NCI-H69 (cell line): ENCODE measurements around the gene SLC41A3.
A peak's percentile ranks its signal among the peaks of the same experiment; 100 is the strongest.
"Not testable (repeated sequence)": the region's sequence is repeated elsewhere in the genome, so short reads cannot be mapped to it uniquely, and the experiment has no call there.

Experiments
- DNase-seq: peaks from one replicate; lab custom pipeline; 2025; lab: John Stamatoyannopoulos, UW

Gene SLC41A3

DNA sequence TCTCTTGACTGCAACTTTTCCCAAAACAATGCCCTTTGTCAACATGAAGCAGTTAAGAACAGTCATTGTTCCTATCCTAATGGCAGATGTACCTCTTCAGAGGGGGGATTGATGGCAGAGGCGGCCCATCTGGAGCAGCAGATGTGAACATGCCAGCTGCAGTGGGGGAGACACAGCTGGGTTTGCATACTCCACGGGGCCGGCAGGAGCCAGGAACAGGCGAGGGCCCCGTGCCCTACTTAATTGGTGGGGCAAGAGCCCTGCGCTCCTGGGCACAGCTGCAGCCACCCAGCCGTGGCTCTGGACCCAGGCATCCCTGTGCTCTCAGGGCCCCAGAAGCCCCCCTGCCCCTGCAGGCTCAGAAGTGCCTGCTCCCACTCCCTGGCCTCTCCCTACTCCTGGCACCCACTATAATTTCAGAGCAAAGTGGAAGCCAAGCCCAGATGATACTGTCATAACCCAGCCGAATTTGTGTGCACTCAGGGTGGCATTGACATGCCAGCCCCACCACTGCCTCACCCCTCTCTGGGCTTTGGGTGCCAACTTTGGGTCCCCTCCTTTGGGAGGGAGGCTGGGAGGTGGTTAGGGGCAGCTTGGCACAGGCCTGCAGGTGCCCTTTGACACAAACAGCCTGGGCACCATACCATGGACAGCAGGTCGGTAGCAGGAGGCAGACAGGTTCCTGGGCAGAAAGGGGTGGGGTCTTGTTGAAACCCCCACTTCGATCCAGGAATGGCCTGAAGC, 80.3 kb downstream of the SLC41A3 start:
- peak; percentile 7 for DNase-seq

DNA sequence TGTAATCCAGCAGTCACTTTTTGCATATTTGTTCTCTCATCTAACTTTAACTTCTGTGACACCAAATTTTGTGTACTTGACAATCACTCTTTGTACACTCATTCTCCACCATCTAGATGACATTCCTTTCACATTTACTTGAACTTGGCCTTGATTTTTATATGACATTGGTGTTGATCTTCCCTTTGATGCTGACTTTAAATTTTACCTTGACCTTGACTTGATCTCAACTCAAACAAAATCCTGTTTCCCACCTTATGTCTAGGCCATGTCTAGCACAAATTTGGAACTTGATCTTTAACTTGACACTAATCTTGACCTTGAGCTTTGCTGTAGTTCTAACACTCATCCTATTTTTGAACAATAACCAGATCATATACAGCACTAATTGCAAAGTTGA, 81.7 kb downstream of the SLC41A3 start:
- DNase-seq = no peak

DNA sequence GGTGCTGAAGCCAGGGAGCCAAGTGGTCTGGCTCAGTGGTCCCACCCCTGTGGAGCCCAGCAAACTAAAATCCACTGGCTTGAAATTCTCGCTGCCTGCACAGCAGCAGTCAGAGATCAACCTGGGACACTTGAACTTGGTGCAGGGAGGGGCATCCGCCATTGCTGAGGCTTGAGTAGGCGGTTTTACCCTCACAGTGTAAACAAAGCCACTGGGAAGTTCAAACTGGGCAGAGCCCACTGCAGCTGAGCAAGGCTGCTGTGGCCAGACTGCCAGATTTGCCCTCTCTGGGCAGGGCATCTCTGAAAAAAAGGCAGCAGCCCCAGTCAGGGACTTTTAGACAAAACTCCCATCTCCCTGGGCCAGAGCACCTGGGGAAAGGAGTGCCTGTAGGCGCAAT, 87.2 kb downstream of the SLC41A3 start:
- DNase-seq = not testable (repeated sequence)

DNA sequence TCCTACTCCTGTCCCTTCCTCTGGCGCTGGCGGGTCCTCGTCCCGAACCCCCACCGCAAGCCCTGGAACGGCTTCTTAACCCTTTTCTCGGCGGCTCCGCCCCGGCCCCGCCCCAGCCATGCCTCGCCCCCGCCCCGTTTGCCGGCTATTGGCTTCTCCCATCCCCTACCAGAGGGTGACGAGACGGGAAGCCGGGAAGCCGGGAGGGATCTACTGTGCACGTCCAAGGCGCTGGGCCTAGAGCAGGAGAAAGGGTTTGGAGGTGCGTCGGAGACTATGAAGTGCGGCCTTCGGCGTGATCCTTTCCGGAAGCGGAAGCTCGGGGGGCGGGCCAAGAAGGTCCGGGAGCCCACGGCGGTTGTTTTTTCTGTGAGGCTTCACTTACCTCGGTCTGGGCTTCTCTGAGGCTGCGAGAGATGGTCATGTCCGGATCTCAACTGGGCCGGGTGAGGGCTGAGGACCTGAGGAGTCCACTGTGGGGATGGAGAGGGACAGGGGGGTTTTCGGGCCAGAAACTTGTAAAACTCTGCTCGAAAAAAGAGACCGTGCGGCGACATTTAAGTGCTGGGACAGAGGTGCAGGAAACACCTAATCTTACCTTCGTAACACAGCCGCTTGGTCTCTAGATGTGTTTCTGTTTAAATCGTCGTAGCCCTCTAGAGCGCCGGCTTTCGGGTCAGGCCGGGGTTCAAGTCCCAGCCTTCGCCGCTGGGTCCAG, 93.5 kb downstream of the SLC41A3 start:
- DNase-seq = peak; percentile 84

DNA sequence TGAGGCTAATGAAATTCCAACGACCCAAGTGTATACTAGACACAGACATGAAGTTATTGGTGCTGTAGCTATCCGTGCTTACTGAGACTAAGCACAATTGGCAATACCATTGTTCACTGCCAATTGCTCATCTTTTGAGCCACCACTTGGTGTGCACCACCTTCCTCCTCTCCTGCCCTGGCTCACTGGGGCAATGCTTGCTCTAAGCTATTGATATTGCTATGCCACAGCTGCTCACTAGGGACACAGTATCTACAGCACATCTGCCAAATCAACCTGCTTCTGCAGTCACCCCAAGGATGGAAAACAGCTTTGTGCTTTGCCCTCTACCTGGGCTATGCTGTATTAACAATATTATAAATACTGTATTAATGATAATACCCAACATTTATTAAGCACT, 99.0 kb downstream of the SLC41A3 start:
- not testable (repeated sequence) for DNase-seq

DNA sequence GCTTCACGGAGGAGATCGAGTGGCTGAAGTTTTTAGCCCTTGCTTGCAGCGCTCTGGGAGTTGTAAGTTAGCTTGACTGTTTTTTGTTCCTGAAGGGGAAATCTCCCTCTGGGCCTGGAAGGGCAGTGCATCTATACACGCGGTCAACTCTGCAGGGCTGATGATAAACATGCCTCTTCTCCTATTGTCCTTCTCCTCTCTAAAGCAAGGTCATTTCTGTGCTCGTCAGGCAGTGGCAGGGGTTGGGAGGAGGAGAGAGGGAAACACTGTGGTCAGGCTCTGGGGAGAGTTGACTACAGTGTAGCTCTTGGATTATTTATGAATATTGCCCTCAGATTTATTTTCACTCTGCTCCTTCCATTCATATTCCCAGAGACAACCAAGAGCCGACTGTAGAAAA, 106.8 kb downstream of the SLC41A3 start:
- DNase-seq = not testable (repeated sequence)

DNA sequence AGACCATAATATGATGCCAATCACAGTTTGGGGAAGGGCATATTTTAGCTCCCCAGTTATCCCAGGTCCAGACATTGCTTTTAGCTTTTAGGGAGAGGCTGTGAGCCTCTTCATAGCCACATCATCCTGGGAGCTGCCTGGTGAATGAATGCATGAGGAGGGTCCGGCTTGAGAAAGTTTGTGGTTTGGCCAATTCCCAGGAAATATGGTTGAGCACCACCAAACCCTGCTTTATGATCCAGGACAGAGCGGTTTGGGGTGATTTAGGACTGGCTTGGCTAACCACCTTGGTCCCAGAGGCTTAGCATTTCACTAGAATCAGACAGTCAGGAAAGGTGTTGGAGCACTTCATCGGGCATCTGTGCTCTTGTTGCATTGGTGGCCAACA, 107.9 kb downstream of the SLC41A3 start:
- DNase-seq = not testable (repeated sequence)

DNA sequence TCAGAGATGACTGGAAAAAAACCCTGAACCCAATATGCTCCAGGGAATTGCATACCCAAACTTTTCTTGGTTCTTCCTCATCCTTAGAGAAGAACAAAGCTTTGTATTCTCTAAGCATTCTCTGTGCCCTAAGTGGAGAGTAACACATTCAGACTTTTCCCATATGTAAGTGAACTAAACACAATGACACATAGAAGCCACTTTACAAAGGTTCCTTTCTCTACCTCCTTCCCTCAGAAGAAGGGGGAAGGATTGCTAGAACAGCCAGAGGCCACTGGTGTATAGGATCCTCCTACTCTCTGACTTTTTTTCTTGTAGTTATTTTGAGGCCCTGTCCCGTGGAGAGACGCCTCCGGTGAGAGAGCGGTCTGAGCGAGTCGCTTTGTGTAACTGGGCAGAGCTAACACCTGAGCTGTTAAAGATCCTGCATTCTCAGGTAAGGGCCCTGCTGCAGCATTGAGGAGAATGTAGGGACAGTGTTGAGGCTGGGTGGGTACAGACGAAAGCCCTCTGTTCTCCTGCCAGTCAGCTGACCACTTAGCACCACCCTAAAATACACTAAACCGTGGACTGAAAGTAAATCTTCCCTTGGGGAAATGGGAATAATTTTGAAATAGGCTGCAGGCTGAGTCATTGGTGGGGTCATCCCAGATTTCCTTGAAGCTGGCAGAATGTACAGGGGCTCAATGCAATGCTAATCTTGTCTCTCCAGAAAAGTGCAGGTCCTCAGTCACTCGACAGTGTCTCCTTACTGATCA, 108.5 kb downstream of the SLC41A3 start:
- DNase-seq = not testable (repeated sequence)

DNA sequence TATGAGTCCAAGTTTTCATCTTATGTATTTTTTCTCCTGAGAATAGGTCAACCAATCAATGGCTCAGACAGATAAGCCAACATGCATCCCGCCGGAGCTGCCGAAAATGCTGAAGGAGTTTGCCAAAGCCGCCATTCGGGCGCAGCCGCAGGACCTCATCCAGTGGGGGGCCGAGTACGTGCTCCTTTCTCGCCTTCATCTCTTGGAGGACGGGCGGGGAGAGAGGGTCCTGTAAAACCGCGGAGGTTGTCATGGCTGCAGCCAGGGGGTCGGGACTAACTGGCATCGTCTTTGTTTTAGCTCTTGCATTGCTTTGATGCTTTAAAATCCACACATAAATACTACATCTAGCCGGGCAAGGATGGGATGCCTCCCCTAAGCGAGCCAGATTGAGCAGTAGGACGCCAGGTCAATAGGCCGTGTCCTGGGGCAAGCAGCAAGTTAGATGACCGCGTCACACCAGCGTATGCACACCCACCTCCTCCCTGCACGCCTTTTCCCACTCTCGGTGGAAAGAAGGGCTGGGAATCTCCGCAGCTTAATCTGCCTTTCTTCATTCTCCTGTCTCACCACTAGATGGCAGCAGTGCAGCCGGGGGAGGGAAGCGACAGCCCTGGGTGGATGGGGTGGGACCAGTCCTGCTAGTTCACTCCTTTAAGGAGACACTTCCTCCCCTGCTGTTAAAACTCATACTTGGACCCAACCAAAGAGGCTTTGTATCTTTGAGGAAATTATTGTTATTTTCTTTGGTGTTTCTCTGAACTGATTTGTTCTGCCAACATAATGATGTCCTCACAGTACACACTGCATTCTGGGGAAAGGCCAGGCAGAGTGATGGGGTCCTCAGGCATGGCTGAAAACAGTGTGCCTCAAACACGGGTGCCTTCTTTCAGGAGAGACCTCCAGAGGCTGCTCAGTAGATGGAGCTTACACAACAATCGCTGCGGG, 111.7 kb downstream of the SLC41A3 start:
- DNase-seq = peak; percentile 37

DNA sequence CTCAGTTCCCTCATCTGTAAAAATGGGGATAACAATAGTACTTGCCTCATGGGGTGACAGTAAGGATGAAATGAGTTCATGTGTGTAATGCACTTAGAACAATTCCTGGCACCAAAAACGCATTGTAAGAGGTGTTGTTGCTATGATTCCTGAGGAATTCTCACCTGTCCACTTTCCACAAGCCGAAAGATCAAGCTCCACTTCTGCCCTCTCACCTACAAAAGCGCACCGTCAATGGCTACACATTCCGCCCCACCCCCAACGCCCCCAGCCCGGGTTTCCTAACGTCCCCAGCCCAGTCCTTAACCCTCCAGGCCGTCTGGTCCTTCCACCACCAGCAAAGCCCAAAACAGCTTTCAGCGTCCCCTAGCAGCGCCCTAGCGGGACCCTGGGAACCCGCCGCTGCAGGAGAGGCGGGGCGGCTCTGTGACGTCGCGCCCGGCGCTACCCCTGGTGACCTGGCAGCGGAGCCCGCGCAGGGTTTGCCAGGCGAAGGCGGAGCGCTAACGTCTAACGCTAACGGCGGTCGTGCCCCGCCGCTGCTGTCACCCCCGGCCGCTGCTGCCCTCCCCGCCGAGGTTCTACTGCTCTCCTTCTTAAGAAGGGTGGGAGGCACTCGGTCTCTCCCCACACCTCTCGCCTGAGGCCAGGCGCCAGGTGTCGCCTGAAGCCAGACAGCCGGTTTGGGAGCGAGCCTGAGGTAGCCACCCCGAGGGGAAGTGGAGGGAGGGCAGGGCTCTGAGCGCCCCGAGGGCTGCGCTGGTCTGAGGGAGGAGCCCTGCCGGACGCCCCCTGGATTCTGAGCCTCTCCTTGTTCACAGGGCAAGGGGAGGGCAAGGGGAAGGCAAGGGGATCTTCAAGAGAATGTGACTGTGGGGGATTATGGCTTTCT, 115.0 kb downstream of the SLC41A3 start, which contains the start of gene ROPN1B:
Gene ROPN1B (plus strand): TSS at position 478 of the 892 bp plus-strand sequence. CDS start 2,877 bp downstream, outside the sequence.
- not testable (repeated sequence) for DNase-seq

DNA sequence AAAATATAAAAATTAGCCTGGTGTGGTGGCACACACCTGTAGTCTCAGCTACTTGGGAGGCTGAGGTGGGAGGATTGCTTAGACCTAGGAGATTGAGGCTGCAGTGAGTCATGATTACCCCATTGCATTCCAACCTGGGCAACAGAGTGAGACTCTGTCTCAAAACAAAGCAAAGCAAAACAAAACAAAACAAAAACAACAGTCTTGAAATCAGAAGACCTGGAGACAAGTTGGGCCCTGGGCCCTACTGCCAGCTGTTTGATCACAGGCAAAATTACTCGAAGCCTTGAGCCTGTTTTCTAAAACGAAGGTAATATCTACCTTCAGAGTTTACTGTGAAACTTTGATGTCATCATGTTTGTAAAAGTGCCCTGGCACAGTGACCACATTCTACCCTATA, 115.8 kb downstream of the SLC41A3 start:
- not testable (repeated sequence) for DNase-seq

DNA sequence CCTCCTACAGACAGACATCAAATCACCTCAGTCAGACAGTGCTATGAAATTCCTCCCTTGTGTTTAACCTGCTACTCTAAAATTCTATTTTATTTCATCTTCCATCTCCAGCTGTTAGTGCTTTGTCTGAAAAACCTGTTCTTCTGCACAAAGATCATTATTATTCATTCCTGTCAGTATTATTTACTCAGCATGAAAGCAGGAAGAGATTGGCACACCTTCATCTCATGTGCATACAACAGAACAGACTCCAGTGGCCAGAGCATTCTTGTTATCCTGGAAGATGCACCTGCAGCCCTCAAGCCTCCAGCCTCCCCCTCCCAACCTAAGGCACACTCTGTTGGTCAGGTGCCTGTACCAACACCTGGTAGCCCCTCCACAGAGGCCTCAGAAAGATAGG, 116.8 kb downstream of the SLC41A3 start:
- no peak for DNase-seq

DNA sequence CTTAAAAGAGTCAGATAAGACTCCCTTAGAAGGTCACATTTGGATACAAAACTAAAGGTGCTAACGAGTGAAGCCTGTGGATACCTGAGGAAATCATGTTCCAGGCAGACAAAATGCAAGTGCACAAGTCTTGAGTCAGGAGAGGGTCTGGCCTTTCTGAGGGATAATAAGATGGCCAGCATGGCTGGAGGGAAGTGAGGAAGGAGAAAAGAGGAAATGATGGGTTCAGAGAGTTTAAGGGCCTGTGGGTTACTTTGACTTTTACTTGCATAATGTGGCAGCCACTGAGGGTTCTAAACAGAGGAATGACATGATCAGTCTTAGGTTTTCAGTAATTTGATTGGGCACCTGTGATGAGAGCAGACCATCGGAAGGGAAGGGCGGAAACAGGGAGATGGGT, 118.4 kb downstream of the SLC41A3 start:
- no peak for DNase-seq

DNA sequence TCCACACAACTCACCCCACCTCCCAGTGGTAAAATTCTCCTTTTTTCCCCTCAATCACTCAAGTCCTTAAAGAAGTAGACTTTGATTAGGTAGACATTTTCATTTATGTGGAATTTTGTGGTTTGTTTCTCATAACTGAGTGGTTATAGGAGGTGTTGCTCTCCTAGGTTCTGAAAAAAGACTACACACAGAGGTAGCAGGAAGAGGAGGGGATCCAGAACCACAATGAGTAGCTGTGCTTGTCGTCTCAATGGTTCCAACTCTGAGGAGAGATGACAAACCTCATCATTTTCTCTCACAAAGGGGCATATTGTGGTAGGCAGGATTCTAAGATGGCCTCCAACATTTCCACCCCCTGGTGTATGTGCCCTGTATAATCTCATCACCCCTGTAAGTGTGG, 120.1 kb downstream of the SLC41A3 start:
- DNase-seq = not testable (repeated sequence)

DNA sequence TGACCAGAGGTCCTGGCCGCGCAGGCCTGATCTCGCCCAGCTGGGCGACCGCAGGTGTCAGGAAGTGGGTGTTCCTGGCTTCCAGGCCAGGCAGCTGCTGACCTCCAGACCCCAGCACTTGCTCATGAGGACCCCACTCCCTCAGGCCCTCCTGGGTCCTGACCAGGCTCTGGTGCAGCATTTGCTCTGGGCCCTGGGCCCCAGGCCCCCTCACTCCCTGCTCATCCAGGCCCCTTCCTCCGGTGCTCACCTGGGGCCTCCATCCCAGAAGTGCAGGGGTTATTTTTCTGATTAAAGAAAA, 122.7 kb downstream of the SLC41A3 start:
- DNase-seq = no peak

DNA sequence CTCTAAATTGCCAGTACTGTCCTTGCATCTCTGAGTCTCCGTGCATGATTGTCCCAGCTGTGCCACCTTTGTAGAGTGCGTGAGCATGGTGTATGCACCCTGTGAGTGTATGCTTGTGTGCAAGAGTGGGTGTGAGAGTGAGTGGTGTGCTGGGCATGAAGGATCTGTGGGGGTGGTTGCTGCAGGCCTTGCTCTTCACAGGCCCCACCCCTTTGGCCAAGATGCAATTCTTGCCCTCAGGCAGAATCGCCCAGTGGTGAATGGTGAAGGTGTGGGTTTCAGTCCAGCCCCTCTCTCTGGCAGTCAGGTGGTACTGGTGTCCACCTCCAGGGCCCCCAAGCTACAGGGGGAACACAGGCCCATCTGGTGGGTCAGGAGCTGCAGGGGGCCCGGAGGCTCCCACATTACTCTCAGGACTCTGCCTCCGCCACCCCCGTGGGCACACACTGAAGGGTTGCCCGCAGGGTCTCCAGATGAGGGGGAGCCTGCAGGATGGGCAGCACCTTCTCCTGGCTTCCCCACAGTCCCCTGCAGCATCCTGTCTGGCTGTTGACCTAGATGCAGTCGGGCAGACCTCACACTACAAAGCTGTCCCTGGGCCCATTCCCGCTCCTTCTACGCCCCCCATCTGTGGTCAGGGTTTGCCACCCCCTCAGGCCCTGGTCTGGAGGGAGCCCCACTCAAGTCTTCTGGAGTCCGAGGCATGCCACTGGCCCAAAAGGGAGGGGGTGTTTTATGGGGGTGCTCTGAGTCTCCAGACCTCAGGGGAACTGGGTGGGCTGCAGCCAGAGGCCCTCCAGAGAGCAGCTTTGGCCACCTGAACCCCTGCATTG, 123.3 kb downstream of the SLC41A3 start:
- DNase-seq = no peak

DNA sequence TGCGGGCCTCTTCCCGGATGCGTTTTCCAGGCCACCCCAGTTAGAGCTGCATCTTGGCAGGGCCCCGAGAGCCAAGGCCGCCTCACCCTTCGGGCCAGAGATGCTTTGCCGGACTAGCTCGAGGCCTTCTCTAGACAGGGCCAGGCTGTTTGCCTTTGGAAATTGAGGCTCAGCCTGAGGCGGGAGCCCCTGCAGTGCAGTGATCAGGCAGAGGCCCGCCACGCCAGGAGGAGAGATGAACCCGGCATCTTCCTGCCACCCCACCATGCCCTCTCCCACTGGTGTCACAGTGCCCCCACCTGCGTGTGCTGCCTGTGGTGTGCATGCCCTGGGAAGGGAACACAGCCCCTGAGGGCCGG, 123.9 kb downstream of the SLC41A3 start:
- no peak for DNase-seq

DNA sequence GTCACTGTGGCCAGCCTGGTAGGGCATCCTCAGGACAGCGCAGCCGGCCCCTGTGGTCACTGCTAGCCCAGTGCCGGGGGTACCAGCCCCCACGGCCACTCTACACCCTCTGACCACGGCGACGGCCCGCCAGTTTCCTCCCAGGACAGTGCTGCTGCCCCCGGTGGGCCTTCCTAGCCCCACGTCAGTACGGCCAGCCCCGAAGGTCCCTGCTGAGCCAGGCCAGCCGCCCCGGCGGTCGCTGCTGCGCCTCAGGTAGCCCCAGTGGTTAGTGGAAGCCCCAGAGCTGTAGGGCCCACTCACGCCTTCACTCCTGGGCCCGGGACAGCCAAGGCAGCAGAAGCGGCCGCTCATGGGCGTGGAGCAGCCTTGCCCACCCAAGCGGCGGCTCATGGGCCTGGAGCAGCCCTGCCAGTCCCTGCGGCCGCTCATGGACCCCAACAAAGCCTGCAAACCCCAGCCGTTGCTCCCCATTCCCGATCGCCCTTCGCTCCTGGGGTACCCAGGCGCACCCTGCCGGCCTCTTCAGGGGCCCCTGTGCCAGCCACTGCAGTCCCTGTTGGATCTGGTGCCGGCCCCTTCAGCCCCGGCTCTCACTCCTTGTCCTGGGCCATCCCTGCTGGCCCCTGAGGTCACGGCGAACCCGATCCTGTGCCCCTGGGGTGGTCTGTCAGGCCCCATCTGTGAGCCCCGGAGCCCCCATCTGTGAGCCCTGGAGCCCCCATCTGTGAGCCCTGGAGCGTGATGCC, 124.4 kb downstream of the SLC41A3 start:
- DNase-seq = no peak
